SU-DHL-6 (cell line): ENCODE results near the gene TRIM34.
A peak's percentile ranks its signal among the peaks of the same experiment; 100 is the strongest.

Source experiments
- H2AFZ ChIP-seq: fragments of 200-600 bp; sonication (generic); 2 replicates; pipeline ENCODE4 v1.6.1; 2014; ENCODE audit warnings: low read depth, mild to moderate bottlenecking, moderate library complexity, mixed read lengths, antibody characterized with exemption, low read length; ENCODE audit not compliant: severe bottlenecking
- H3F3A ChIP-seq: fragments of 200-600 bp; shearing (Covaris generic); 2 replicates; pipeline ENCODE4 v1.6.0; 2016; ENCODE audit warnings: antibody characterized with exemption, mild to moderate bottlenecking; ENCODE audit not compliant: insufficient read depth
- H3K27ac ChIP-seq: fragments of 200-600 bp; sonication (generic); 2 replicates; pipeline ENCODE4 v1.5.1; 2016; ENCODE audit warnings: low read depth, mild to moderate bottlenecking, low read length, moderate library complexity, mixed read lengths
- H3K27me3 ChIP-seq: fragments of 200-600 bp; sonication (generic), shearing (Covaris generic); 2 replicates; pipeline ENCODE4 v1.6.0; 2014; ENCODE audit warnings: mild to moderate bottlenecking, low read length
- H3K36me3 ChIP-seq: fragments of 200-600 bp; sonication (generic); 2 replicates; pipeline ENCODE4 v1.6.1; 2014; ENCODE audit warnings: mild to moderate bottlenecking, low read length, mixed read lengths
- H3K4me2 ChIP-seq: fragments of 300-600, 200-600 bp; shearing (Covaris generic), sonication (generic); 2 replicates; pipeline ENCODE4 v1.6.0; 2014; ENCODE audit warnings: low read length, low read depth, mild to moderate bottlenecking; ENCODE audit not compliant: poor library complexity, severe bottlenecking
- H3K4me3 ChIP-seq: fragments of 200-600 bp; sonication (generic); 2 replicates; pipeline ENCODE4 v1.5.1; 2014; ENCODE audit warnings: antibody characterized with exemption, low read length, mild to moderate bottlenecking, mixed read lengths; ENCODE audit not compliant: insufficient read depth, poor library complexity, severe bottlenecking
- H3K79me2 ChIP-seq: fragments of 200-600 bp; sonication (generic); 2 replicates; pipeline ENCODE4 v1.6.1; 2014; ENCODE audit warnings: mild to moderate bottlenecking, low read length, moderate library complexity; ENCODE audit not compliant: insufficient read depth
- H3K9ac ChIP-seq: fragments of 200-600 bp; sonication (generic); 2 replicates; pipeline ENCODE4 v1.7.0; 2014; ENCODE audit warnings: mild to moderate bottlenecking, low read length
- H3K9me2 ChIP-seq: fragments of 200-600 bp; sonication (generic); replicated peaks from 2 replicates; pipeline ENCODE4 v1.6.1; 2014; ENCODE audit warnings: low read length; ENCODE audit not compliant: insufficient read depth
- H3K9me3 ChIP-seq: fragments of 200-600 bp; sonication (generic); 2 replicates; pipeline ENCODE4 v1.6.1; 2014; ENCODE audit warnings: low read length, mixed read lengths; ENCODE audit not compliant: insufficient read depth
- H4K20me1 ChIP-seq: fragments of 200-600 bp; sonication (generic); 2 replicates; pipeline ENCODE4 v1.6.1; 2014; ENCODE audit warnings: low read depth, mild to moderate bottlenecking, antibody characterized with exemption, low read length, moderate library complexity, mixed read lengths
- EZH2phosphoT487 ChIP-seq: fragments of 200-600 bp; sonication (generic), shearing (Covaris generic); conservative IDR thresholded peaks from 2 replicates; pipeline ENCODE4 v1.6.1; 2018; ENCODE audit warnings: mild to moderate bottlenecking, antibody characterized with exemption, low read length, moderate library complexity, mixed read lengths
- TF ChIP-seq, protein P1 (sequence below): fragments of 200-600 bp; sonication (generic); IDR thresholded peaks from one replicate; pipeline ENCODE4 v1.5.1; 2017; ENCODE audit warnings: antibody characterized with exemption, mild to moderate bottlenecking, low read length, moderate library complexity; ENCODE audit not compliant: insufficient read depth, poor library complexity, severe bottlenecking

Gene TRIM34

DNA sequence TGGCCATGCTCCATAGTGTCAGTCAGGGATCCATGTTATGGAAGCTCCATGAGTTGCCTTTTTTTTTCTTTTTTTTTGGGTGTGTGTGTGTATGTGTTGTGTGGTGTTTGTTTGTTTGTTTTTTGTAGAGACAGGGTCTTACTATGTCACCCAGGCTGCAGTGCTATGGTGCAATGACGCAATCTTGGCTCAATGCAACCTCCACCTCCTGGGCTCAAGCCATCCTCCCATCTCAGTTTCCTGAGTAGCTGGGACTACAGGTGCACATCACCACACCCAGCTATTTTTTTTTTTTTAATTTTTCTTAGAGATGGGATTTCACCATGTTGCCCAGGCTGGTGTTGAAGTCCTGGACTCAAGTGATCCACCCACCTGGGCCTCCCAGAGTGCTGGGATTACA is 63.7 kb downstream of the TRIM34 start:
- no peaks in the 10 kb centered on the region for H3K9me2 ChIP-seq
- H3K4me2 ChIP-seq, result peak overlapping the region; percentile 80
- H3K27me3 ChIP-seq, result no peaks in the 10 kb centered on the region
- peak overlapping the region; percentile 39 for H2AFZ ChIP-seq
- H3K79me2 ChIP-seq, result peaks cover 31% of the 10 kb centered on the region
- no peak overlapping the region for H3K4me3 ChIP-seq
- H3K27ac ChIP-seq, result peak overlapping the region; percentile 91; the same call in 1 of the 2 replicates
- H3K9ac ChIP-seq, result 0 out of 2 replicates have a peak overlapping the region, but pooled peaks have one; percentile 80
- no peaks in the 10 kb centered on the region for H3K9me3 ChIP-seq
- no peak for TF ChIP-seq EZH2phosphoT487
- TF ChIP-seq, protein P1, sequence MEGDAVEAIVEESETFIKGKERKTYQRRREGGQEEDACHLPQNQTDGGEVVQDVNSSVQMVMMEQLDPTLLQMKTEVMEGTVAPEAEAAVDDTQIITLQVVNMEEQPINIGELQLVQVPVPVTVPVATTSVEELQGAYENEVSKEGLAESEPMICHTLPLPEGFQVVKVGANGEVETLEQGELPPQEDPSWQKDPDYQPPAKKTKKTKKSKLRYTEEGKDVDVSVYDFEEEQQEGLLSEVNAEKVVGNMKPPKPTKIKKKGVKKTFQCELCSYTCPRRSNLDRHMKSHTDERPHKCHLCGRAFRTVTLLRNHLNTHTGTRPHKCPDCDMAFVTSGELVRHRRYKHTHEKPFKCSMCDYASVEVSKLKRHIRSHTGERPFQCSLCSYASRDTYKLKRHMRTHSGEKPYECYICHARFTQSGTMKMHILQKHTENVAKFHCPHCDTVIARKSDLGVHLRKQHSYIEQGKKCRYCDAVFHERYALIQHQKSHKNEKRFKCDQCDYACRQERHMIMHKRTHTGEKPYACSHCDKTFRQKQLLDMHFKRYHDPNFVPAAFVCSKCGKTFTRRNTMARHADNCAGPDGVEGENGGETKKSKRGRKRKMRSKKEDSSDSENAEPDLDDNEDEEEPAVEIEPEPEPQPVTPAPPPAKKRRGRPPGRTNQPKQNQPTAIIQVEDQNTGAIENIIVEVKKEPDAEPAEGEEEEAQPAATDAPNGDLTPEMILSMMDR, result no peak
- H3K36me3 ChIP-seq, result no peaks in the 10 kb centered on the region
- no peaks in the 10 kb centered on the region for H4K20me1 ChIP-seq
- H3F3A ChIP-seq, result peaks cover 28% of the 10 kb centered on the region

DNA sequence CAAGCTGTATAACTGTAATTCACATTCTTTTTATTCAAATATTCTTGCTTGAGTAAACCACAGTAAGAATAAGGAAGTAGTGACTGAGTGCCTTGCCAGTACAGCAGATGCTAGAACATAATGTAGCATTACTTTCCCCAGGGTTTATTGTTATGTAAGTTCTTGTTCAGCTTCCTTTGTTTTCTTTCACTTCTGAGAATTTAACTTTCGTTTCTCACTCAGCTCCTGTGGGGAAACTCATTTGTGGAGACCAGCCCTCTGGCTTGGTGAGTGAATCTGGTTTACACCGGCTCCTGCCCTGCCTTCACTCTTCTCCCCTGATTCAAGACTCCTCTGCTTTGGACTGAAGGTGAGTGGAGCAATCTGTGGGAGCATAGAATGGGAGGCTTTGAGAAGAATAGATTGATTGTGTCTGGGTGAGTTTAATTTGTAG is 64.8 kb downstream of the TRIM34 start, which contains the start of gene TRIM22:
Gene TRIM22 (plus strand): TSS at position 240 of the 433 bp plus-strand sequence. CDS start 6,443 bp downstream, outside the sequence.
- Histone ChIP-seq H3K4me3 (peak within 1 kb of the TSS; percentile 85), H3K4me2 (peak within 1 kb of the TSS; percentile 80), H3K27me3 (no peaks in the 10 kb centered on the region), H3K79me2 (peaks cover 34% of the 10 kb centered on the region), H3F3A (peaks cover 34% of the 10 kb centered on the region), H3K9ac (peak within 1 kb of the TSS; percentile 80), H3K9me2 (no peaks in the 10 kb centered on the region), H3K27ac (peak within 1 kb of the TSS; percentile 91), H2AFZ (peak within 1 kb of the TSS; percentile 39), H4K20me1 (no peaks in the 10 kb centered on the region), H3K36me3 (no peaks in the 10 kb centered on the region), H3K9me3 (no peaks in the 10 kb centered on the region)
- TF ChIP-seq, protein P1, result no peak
- no peak for TF ChIP-seq EZH2phosphoT487

DNA sequence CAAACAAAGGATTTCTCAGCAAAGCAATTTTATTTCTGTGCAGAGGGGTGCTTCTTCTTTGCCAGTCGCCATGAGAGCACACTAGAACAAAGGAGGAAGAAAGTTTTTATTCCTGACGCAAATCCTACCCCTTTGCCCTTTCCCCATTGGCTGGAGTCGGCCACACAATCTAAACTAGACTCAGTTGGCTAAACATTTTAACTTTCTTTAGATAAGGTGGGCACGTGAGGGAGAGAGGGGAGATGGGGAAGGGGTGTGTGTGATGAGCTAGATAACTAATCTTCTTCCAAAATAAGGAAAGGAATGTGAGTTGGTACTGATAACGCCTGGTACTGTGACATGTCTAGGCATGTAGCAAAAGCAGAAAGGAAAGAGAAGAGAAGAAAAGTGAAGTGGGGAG is 65.4 kb downstream of the TRIM34 start:
- no peaks in the 10 kb centered on the region for H3K36me3 ChIP-seq
- TF ChIP-seq, protein P1, result no peak
- TF ChIP-seq EZH2phosphoT487, result no peak
- H3K4me3 ChIP-seq, result peak overlapping the region; percentile 85
- H3K27ac ChIP-seq, result peak overlapping the region; percentile 91
- peak overlapping the region; percentile 80 for H3K9ac ChIP-seq
- H3F3A ChIP-seq, result peaks cover 34% of the 10 kb centered on the region
- no peaks in the 10 kb centered on the region for H3K9me2 ChIP-seq
- peak overlapping the region; percentile 80 for H3K4me2 ChIP-seq
- no peaks in the 10 kb centered on the region for H4K20me1 ChIP-seq
- H3K9me3 ChIP-seq, result no peaks in the 10 kb centered on the region
- no peaks in the 10 kb centered on the region for H3K27me3 ChIP-seq
- H2AFZ ChIP-seq, result peak overlapping the region; percentile 39
- peaks cover 38% of the 10 kb centered on the region for H3K79me2 ChIP-seq
